Thoracic aorta (tissue), 2 donors: ENCODE data around the gene SPEN. TPM values are rescaled to one million over a fixed set of nuclear protein-coding genes. Genes with fewer than 3 reads are reported as not detected.

Source experiments
- ATAC-seq: fragments of 150-250 bp; one replicate; pipeline ENCODE4 v1.8.0; 2017; ENCODE audit warnings: low read depth; ENCODE audit not compliant: insufficient number of reproducible peaks, low FRiP score
- DNase-seq: peaks from one replicate; pipeline ENCODE4 v3.0.0-alpha.2; 2020; ENCODE audit warnings: low spot score
- H3K27ac ChIP-seq, 2 donors: fragments of 200-600 bp; sonication (generic); 1 replicate in 1 of 2; 2 replicates in 1 of 2; pipeline ENCODE4 v1.5.1; 2016; ENCODE audit warnings: mild to moderate bottlenecking in 2 of 2, moderate library complexity in 2 of 2
- H3K27me3 ChIP-seq: fragments of 200-600 bp; sonication (generic); replicated peaks from 2 replicates; pipeline ENCODE4 v1.6.0; 2016; ENCODE audit warnings: mild to moderate bottlenecking; ENCODE audit not compliant: insufficient read depth
- H3K36me3 ChIP-seq: fragments of 200-600 bp; sonication (generic); one replicate; pipeline ENCODE4 v1.5.1; 2016
- H3K4me1 ChIP-seq, 2 donors: fragments of 200-600 bp; sonication (generic); 1 replicate in 1 of 2; 2 replicates in 1 of 2; pipeline versions ENCODE4 v1.5.1 to v1.6.0; 2016; ENCODE audit warnings: low read depth in 2 of 2, mild to moderate bottlenecking in 1 of 2; ENCODE audit not compliant: control insufficient read depth in 1 of 2
- H3K4me3 ChIP-seq: fragments of 200-600 bp; sonication (generic); 2 replicates; pipeline ENCODE4 v1.5.1; 2016; ENCODE audit warnings: mild to moderate bottlenecking
- H3K9me3 ChIP-seq: fragments of 200-600 bp; sonication (generic); 2 replicates; pipeline ENCODE4 v1.5.1; 2016
- total RNA-seq, 2 donors: library from RNA; depleted of rRNA; stranded (reverse); fragments of >200 nt; gene quantifications; one replicate each; pipeline versions ENCODE4 v1.1.0 to v1.2.3, GENCODE V29; 2016
- TF ChIP-seq, protein P1 (sequence below): fragments of 200-600 bp; sonication (generic); IDR thresholded peaks from one replicate; pipeline ENCODE4 v1.5.1; 2019; ENCODE audit warnings: antibody characterized with exemption

SPEN gene
- total RNA-seq, 2 donors from 2014 or later = 52.3 to 96.9 TPM

DNA sequence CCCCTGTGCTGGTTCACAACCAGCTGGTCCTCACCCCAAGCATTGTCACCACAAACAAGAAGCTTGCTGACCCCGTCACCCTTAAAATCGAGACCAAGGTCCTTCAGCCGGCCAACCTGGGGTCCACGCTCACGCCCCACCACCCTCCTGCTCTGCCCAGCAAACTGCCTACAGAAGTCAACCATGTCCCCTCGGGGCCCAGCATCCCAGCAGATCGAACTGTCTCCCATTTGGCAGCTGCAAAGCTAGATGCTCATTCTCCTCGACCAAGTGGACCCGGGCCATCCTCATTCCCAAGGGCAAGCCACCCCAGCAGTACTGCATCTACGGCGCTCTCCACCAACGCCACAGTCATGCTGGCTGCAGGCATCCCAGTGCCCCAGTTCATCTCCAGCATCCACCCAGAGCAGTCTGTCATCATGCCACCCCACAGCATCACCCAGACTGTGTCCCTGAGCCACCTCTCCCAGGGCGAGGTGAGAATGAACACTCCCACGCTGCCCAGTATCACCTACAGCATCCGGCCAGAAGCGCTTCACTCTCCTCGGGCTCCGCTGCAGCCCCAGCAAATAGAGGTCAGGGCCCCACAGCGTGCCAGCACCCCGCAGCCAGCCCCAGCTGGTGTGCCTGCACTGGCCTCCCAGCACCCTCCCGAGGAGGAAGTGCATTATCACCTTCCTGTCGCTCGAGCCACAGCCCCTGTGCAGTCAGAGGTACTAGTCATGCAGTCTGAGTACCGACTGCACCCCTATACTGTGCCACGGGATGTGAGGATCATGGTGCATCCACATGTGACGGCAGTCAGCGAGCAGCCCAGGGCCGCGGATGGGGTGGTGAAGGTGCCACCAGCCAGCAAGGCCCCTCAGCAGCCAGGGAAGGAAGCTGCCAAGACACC lies 87.8 kb downstream of the SPEN start:
- Histone ChIP-seq H3K27ac (no peak overlapping the region), H3K27me3 (no peaks in the 10 kb centered on the region), H3K4me3 (no peak overlapping the region), H3K9me3 (no peaks in the 10 kb centered on the region), H3K4me1 (peaks cover 5 to 15% of the 10 kb centered on the region in 2 donors), H3K36me3 (peaks cover 92% of the 10 kb centered on the region)
- TF ChIP-seq, protein P1, sequence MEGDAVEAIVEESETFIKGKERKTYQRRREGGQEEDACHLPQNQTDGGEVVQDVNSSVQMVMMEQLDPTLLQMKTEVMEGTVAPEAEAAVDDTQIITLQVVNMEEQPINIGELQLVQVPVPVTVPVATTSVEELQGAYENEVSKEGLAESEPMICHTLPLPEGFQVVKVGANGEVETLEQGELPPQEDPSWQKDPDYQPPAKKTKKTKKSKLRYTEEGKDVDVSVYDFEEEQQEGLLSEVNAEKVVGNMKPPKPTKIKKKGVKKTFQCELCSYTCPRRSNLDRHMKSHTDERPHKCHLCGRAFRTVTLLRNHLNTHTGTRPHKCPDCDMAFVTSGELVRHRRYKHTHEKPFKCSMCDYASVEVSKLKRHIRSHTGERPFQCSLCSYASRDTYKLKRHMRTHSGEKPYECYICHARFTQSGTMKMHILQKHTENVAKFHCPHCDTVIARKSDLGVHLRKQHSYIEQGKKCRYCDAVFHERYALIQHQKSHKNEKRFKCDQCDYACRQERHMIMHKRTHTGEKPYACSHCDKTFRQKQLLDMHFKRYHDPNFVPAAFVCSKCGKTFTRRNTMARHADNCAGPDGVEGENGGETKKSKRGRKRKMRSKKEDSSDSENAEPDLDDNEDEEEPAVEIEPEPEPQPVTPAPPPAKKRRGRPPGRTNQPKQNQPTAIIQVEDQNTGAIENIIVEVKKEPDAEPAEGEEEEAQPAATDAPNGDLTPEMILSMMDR = no peak
- no peak for DNase-seq
- ATAC-seq = no peak

DNA sequence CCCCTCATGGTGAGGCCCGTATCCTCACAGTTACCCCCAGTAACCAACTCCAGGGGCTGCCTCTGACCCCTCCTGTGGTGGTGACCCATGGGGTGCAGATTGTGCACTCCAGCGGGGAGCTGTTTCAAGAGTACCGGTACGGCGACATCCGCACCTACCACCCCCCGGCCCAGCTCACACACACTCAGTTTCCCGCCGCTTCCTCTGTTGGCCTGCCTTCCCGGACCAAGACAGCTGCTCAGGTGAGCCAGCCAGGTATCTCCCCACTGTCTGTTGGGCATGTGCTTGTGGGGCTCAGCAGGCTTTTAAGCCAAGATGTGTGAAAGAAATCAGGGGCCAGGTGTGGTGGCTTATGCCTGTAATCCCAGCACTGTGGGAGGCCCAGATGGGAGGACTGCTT lies 88.5 kb downstream of the SPEN start:
- TF ChIP-seq, protein P1 = no peak
- H3K36me3 ChIP-seq = peaks cover 84% of the 10 kb centered on the region

DNA sequence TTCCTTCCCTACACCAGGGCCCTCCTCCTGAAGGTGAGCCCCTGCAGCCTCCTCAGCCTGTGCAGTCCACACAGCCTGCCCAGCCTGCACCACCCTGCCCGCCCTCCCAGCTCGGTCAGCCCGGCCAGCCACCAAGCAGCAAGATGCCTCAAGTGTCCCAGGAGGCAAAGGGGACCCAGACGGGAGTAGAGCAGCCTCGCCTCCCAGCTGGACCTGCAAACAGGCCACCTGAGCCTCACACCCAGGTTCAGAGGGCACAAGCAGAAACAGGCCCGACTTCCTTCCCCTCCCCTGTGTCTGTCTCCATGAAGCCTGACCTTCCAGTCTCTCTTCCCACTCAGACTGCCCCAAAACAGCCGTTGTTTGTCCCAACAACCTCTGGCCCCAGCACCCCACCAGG lies 89.6 kb downstream of the SPEN start:
- ATAC-seq (no peak), DNase-seq (no peak)
- peaks cover 83% of the 10 kb centered on the region for H3K36me3 ChIP-seq

More for the DNA sequence above, 88.5 kb downstream of the SPEN start:
- ATAC-seq (no peak), DNase-seq (no peak)
- no peaks in the 10 kb centered on the region for H3K9me3 ChIP-seq
- no peak overlapping the region for H3K27ac ChIP-seq
- H3K27me3 ChIP-seq = no peaks in the 10 kb centered on the region
- H3K4me3 ChIP-seq = no peak overlapping the region
- H3K4me1 ChIP-seq = peaks cover 5 to 15% of the 10 kb centered on the region in 2 donors

DNA sequence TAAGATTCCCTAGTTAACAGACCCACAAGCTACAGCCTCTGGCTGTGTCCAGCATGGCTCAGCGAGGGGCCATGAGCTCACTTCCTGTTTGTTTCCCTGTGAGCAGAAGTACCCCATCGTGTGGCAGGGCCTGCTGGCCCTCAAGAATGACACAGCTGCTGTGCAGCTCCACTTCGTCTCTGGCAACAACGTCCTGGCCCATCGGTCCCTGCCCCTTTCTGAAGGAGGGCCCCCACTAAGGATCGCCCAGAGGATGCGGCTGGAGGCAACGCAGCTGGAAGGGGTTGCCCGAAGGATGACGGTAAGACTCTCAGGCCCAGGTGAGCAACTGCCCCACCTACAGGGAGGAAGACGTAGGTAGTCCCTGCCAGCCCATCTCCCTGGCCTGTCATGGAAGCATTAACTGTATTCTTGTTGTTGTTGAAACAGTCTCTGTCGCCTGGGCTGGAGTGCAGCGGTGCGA lies 90.2 kb downstream of the SPEN start:
- no peak overlapping the region for H3K4me3 ChIP-seq
- H3K27ac ChIP-seq = peak overlapping the region; percentile 7 to 35
- H3K4me1 ChIP-seq = peaks cover 5 to 30% of the 10 kb centered on the region in 2 donors
- TF ChIP-seq, protein P1 = no peak
- no peaks in the 10 kb centered on the region for H3K9me3 ChIP-seq
- no peaks in the 10 kb centered on the region for H3K27me3 ChIP-seq
- H3K36me3 ChIP-seq = peaks cover 80% of the 10 kb centered on the region
- DNase-seq = no peak
- ATAC-seq = no peak

More for the DNA sequence above, 89.6 kb downstream of the SPEN start:
- no peak overlapping the region for H3K4me3 ChIP-seq
- no peaks in the 10 kb centered on the region for H3K9me3 ChIP-seq
- peak overlapping the region; percentile 7 to 35 for H3K27ac ChIP-seq
- H3K4me1 ChIP-seq = peaks cover 5 to 24% of the 10 kb centered on the region in 2 donors
- H3K27me3 ChIP-seq = no peaks in the 10 kb centered on the region
- TF ChIP-seq, protein P1 = no peak

DNA sequence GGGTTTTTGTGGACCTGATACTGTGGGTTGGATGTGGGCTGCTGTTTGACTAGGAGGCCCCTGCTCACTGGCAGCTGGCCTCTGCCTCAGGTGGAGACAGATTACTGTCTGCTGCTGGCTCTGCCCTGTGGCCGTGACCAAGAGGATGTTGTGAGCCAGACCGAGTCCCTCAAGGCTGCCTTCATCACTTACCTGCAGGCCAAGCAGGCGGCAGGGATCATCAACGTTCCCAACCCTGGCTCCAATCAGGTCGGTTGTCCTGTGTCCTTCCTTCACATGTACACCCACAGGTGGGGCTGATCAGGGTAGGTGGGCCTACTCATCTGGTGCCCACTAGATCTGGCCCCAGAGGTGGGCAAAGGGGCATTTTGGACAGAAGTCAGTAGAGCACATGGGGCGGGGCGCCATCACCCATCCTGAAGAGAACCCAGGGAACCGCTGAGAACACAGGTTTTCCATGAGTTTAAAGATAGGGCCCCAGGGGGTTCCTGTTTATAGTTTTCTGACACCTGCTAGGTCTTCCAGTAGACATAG lies 91.2 kb downstream of the SPEN start:
- ATAC-seq = no peak
- Histone ChIP-seq H3K27ac (peak overlapping the region; percentile 46 to 67), H3K4me1 (peaks cover 5 to 31% of the 10 kb centered on the region in 2 donors), H3K4me3 (no peak overlapping the region), H3K27me3 (no peaks in the 10 kb centered on the region), H3K36me3 (peaks cover 79% of the 10 kb centered on the region), H3K9me3 (no peaks in the 10 kb centered on the region)
- TF ChIP-seq, protein P1 = no peak
- no peak for DNase-seq
